ENCODE results near the gene BOD1L1.
"Not testable (repeated sequence)": the region's sequence is repeated elsewhere in the genome, so short reads cannot be mapped to it uniquely, and the experiment has no call there.

Gene BOD1L1

DNA sequence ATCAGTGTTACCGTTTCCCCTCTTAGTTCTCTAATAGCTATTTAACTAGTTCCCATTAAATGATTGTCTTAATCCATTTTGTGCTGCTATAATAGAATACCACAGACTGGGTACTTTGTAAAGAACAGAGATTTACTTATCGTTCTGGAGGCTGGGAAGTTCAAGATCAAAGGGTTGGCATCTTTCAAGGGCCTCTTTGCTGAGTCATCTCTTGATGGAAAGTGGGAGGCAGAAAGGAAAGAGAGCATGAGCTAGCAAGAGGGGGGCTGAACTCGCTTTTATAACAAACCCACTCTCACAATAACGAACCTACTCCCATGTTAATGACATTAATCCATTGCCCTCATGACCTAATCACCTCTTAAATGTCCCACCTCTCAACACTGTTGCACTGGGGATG, 65.9 kb downstream of the BOD1L1 start (continued):
- TF ChIP-seq, protein P1, sequence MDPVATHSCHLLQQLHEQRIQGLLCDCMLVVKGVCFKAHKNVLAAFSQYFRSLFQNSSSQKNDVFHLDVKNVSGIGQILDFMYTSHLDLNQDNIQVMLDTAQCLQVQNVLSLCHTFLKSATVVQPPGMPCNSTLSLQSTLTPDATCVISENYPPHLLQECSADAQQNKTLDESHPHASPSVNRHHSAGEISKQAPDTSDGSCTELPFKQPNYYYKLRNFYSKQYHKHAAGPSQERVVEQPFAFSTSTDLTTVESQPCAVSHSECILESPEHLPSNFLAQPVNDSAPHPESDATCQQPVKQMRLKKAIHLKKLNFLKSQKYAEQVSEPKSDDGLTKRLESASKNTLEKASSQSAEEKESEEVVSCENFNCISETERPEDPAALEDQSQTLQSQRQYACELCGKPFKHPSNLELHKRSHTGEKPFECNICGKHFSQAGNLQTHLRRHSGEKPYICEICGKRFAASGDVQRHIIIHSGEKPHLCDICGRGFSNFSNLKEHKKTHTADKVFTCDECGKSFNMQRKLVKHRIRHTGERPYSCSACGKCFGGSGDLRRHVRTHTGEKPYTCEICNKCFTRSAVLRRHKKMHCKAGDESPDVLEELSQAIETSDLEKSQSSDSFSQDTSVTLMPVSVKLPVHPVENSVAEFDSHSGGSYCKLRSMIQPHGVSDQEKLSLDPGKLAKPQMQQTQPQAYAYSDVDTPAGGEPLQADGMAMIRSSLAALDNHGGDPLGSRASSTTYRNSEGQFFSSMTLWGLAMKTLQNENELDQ (tag by site-specific recombination; IDR thresholded peaks at IDR 0.05; ENCODE audit: low read depth), result no peak
- TF ChIP-seq ZNF514 (tag by site-specific recombination; IDR thresholded peaks at IDR 0.05), result no peak
- TF ChIP-seq, protein P2, sequence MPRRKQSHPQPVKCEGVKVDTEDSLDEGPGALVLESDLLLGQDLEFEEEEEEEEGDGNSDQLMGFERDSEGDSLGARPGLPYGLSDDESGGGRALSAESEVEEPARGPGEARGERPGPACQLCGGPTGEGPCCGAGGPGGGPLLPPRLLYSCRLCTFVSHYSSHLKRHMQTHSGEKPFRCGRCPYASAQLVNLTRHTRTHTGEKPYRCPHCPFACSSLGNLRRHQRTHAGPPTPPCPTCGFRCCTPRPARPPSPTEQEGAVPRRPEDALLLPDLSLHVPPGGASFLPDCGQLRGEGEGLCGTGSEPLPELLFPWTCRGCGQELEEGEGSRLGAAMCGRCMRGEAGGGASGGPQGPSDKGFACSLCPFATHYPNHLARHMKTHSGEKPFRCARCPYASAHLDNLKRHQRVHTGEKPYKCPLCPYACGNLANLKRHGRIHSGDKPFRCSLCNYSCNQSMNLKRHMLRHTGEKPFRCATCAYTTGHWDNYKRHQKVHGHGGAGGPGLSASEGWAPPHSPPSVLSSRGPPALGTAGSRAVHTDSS (tag by site-specific recombination; IDR thresholded peaks at IDR 0.05), result no peak
- TF ChIP-seq, protein P3, sequence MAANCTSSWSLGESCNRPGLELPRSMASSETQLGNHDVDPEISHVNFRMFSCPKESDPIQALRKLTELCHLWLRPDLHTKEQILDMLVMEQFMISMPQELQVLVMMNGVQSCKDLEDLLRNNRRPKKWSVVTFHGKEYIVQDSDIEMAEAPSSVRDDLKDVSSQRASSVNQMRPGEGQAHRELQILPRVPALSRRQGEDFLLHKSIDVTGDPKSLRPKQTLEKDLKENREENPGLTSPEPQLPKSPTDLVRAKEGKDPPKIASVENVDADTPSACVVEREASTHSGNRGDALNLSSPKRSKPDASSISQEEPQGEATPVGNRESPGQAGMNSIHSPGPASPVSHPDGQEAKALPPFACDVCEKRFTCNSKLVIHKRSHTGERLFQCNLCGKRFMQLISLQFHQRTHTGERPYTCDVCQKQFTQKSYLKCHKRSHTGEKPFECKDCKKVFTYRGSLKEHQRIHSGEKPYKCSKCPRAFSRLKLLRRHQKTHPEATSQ (tag by site-specific recombination; IDR thresholded peaks at IDR 0.05), result no peak
- TF ChIP-seq, protein P4, sequence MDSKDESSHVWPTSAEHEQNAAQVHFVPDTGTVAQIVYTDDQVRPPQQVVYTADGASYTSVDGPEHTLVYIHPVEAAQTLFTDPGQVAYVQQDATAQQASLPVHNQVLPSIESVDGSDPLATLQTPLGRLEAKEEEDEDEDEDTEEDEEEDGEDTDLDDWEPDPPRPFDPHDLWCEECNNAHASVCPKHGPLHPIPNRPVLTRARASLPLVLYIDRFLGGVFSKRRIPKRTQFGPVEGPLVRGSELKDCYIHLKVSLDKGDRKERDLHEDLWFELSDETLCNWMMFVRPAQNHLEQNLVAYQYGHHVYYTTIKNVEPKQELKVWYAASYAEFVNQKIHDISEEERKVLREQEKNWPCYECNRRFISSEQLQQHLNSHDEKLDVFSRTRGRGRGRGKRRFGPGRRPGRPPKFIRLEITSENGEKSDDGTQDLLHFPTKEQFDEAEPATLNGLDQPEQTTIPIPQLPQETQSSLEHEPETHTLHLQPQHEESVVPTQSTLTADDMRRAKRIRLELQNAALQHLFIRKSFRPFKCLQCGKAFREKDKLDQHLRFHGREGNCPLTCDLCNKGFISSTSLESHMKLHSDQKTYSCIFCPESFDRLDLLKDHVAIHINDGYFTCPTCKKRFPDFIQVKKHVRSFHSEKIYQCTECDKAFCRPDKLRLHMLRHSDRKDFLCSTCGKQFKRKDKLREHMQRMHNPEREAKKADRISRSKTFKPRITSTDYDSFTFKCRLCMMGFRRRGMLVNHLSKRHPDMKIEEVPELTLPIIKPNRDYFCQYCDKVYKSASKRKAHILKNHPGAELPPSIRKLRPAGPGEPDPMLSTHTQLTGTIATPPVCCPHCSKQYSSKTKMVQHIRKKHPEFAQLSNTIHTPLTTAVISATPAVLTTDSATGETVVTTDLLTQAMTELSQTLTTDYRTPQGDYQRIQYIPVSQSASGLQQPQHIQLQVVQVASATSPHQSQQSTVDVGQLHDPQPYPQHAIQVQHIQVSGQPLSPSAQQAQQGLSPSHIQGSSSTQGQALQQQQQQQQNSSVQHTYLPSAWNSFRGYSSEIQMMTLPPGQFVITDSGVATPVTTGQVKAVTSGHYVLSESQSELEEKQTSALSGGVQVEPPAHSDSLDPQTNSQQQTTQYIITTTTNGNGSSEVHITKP (tag by site-specific recombination; IDR thresholded peaks at IDR 0.05), result no peak
- TF ChIP-seq, protein P5, sequence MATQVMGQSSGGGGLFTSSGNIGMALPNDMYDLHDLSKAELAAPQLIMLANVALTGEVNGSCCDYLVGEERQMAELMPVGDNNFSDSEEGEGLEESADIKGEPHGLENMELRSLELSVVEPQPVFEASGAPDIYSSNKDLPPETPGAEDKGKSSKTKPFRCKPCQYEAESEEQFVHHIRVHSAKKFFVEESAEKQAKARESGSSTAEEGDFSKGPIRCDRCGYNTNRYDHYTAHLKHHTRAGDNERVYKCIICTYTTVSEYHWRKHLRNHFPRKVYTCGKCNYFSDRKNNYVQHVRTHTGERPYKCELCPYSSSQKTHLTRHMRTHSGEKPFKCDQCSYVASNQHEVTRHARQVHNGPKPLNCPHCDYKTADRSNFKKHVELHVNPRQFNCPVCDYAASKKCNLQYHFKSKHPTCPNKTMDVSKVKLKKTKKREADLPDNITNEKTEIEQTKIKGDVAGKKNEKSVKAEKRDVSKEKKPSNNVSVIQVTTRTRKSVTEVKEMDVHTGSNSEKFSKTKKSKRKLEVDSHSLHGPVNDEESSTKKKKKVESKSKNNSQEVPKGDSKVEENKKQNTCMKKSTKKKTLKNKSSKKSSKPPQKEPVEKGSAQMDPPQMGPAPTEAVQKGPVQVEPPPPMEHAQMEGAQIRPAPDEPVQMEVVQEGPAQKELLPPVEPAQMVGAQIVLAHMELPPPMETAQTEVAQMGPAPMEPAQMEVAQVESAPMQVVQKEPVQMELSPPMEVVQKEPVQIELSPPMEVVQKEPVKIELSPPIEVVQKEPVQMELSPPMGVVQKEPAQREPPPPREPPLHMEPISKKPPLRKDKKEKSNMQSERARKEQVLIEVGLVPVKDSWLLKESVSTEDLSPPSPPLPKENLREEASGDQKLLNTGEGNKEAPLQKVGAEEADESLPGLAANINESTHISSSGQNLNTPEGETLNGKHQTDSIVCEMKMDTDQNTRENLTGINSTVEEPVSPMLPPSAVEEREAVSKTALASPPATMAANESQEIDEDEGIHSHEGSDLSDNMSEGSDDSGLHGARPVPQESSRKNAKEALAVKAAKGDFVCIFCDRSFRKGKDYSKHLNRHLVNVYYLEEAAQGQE (tag by site-specific recombination; IDR thresholded peaks at IDR 0.05), result no peak
- no peak for TF ChIP-seq ZNF19 (tag by site-specific recombination; IDR thresholded peaks at IDR 0.05; ENCODE audit: low read depth)

DNA sequence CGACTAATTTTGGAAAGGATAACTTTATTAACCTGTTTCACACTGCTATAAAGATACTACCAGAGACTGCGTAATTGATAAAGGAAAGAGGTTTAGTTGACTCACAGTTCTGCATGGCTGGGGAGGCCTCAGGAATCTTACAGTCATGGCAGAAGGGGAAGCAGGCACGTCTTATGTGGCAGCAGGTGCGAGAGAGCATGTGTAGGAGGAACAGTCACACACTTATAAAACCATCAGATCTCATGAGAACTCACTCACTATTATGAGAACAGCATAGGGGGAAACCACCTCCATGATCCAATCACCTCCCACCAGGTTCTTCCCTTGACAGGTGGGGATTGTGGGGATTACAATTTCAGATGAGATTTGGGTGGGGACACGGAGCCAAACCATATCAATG, 67.4 kb downstream of the BOD1L1 start:
- CTCF ChIA-PET; H3K27ac ChIP-seq (ENCODE audit: extremely low read depth, low read depth, low read length); H3K4me3 ChIP-seq (ENCODE audit: low read depth, low read length); H3K4me1 ChIP-seq (ENCODE audit: control insufficient read depth, insufficient read depth, low read length); H3K36me3 ChIP-seq (ENCODE audit: control insufficient read depth in 2 of 2, insufficient read depth in 1 of 2, low read length in 2 of 2); H3K9me3 ChIP-seq (ENCODE audit: control insufficient read depth, insufficient read depth, low read depth, low read length); POLR2A ChIA-PET: not testable (repeated sequence)

DNA sequence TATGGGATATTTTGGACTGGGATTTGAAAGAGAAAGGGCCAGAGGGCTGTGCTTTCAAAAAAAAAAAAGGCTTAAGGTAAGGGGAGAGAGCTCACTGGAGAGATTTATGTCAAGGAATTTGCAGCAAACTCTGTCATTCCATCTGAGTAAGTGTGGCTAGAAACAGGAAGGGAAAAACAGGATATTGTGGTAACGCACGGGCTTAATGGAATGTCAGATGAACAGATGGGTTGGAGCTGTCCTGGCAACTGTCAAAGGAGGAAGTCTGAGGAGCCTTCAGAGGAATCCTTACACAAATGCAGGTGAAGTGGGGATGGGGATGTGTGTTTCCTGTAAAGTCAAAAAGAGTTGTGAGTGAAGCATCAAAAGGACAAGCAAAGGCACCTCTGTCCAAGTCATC, 68.1 kb downstream of the BOD1L1 start:
- CTCF ChIA-PET, result interaction anchor here (0.7 kb wide), 1 partner anchor 9 kb away, joined by 3 read pairs; no protein-coding TSS in a partner anchor
- Histone ChIP-seq H3K27ac (ENCODE audit: extremely low read depth, low read depth, low read length) (no peak overlapping the region), H3K36me3 (ENCODE audit: control insufficient read depth in 2 of 2, insufficient read depth in 1 of 2, low read length in 2 of 2) (no peaks in the 10 kb centered on the region), H3K4me1 (ENCODE audit: control insufficient read depth, insufficient read depth, low read length) (no peaks in the 10 kb centered on the region), H3K9me3 (ENCODE audit: control insufficient read depth, insufficient read depth, low read depth, low read length) (no peaks in the 10 kb centered on the region), H3K4me3 (ENCODE audit: low read depth, low read length) (no peak overlapping the region)
- POLR2A ChIA-PET, result no interaction called here
- no peak for TF ChIP-seq ZNF623 (tag by site-specific recombination; IDR thresholded peaks at IDR 0.05)
- no peak for TF ChIP-seq ZBTB48 (tag by site-specific recombination; IDR thresholded peaks at IDR 0.05)
- TF ChIP-seq HOXC10 (CRISPR knock-in tag; IDR thresholded peaks at IDR 0.05), result no peak
- no peak for TF ChIP-seq ZNF239 (tag by site-specific recombination; IDR thresholded peaks at IDR 0.05)
- no peak for TF ChIP-seq SETDB1 (IDR thresholded peaks at IDR 0.05; ENCODE audit: insufficient read length, low read length)
- TF ChIP-seq ZNF223 (tag by site-specific recombination; IDR thresholded peaks at IDR 0.05), result no peak
- no peak for TF ChIP-seq SALL2 (tag by site-specific recombination; IDR thresholded peaks at IDR 0.05; ENCODE audit: borderline replicate concordance)
- TF ChIP-seq, protein P6, sequence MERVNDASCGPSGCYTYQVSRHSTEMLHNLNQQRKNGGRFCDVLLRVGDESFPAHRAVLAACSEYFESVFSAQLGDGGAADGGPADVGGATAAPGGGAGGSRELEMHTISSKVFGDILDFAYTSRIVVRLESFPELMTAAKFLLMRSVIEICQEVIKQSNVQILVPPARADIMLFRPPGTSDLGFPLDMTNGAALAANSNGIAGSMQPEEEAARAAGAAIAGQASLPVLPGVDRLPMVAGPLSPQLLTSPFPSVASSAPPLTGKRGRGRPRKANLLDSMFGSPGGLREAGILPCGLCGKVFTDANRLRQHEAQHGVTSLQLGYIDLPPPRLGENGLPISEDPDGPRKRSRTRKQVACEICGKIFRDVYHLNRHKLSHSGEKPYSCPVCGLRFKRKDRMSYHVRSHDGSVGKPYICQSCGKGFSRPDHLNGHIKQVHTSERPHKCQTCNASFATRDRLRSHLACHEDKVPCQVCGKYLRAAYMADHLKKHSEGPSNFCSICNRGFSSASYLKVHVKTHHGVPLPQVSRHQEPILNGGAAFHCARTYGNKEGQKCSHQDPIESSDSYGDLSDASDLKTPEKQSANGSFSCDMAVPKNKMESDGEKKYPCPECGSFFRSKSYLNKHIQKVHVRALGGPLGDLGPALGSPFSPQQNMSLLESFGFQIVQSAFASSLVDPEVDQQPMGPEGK (tag by site-specific recombination; IDR thresholded peaks at IDR 0.05), result no peak
- no peak for TF ChIP-seq ZSCAN16 (tag by site-specific recombination; IDR thresholded peaks at IDR 0.05)
